Thymus (tissue), 11 donors: ENCODE measurements around the gene CACHD1. TPM values are rescaled to one million over a fixed set of nuclear protein-coding genes. Genes with fewer than 3 reads are reported as not detected.
"Not testable (repeated sequence)": the region's sequence is repeated elsewhere in the genome, so short reads cannot be mapped to it uniquely, and the experiment has no call there.

Source experiments
- DNase-seq, 9 donors: peaks; one replicate each; pipeline ENCODE4 v3.0.0-alpha.2; 2013; ENCODE audit warnings: low spot score in 9 of 9, low read depth in 6 of 9, missing footprints in 1 of 9
- H3K27ac ChIP-seq, 2 donors: one replicate each; pipeline ENCODE4 v1.5.1; 2013; ENCODE audit warnings: control low read depth in 1 of 2, low read depth in 1 of 2, low read length in 1 of 2, mild to moderate bottlenecking in 1 of 2, moderate library complexity in 1 of 2
- H3K27me3 ChIP-seq, 2 donors: one replicate each; pipeline ENCODE4 v1.5.1; 2013; ENCODE audit warnings: low read length in 1 of 2; ENCODE audit not compliant: control insufficient read depth in 2 of 2, insufficient read depth in 1 of 2
- H3K36me3 ChIP-seq, 2 donors: one replicate each; pipeline ENCODE4 v1.5.1; 2013; ENCODE audit warnings: low read length in 1 of 2, mild to moderate bottlenecking in 1 of 2, moderate library complexity in 1 of 2; ENCODE audit not compliant: control insufficient read depth in 2 of 2, insufficient read depth in 2 of 2
- H3K4me1 ChIP-seq, 2 donors: one replicate each; pipeline ENCODE4 v1.5.1; 2013; ENCODE audit warnings: low read length in 2 of 2; ENCODE audit not compliant: control insufficient read depth in 2 of 2, insufficient read depth in 2 of 2
- H3K4me3 ChIP-seq, 2 donors: one replicate each; pipeline ENCODE4 v1.5.1; 2013; ENCODE audit warnings: low read length in 2 of 2, control low read depth in 1 of 2, mild to moderate bottlenecking in 1 of 2
- H3K9me3 ChIP-seq, 2 donors: one replicate each; pipeline ENCODE4 v1.5.1; 2013; ENCODE audit warnings: low read length in 1 of 2, mild to moderate bottlenecking in 1 of 2; ENCODE audit not compliant: control insufficient read depth in 2 of 2, insufficient read depth in 1 of 2
- WGBS: extraction: QIAGEN DNeasy Blood & Tissue Kit; methylation state at CpG from one replicate; pipeline ENCODE4 v1.1.7; 2013; 5-methylcytosine and 5-hydroxymethylcytosine counted together
- polyA plus RNA-seq: library from polyadenylated mRNA; stranded (reverse); fragments of 200-250 nt; gene quantifications from one replicate; pipeline ENCODE4 v1.2.3, GENCODE V29; 2013
- total RNA-seq: library from RNA; stranded (reverse); fragments of 120-200 nt; gene quantifications from one replicate; pipeline ENCODE4 v1.2.4, GENCODE V29; 2013
- donor health status: healthy.

Gene CACHD1
- total and polyA plus RNA-seq, 2 donors, result 4.6 to 12.9 TPM

DNA sequence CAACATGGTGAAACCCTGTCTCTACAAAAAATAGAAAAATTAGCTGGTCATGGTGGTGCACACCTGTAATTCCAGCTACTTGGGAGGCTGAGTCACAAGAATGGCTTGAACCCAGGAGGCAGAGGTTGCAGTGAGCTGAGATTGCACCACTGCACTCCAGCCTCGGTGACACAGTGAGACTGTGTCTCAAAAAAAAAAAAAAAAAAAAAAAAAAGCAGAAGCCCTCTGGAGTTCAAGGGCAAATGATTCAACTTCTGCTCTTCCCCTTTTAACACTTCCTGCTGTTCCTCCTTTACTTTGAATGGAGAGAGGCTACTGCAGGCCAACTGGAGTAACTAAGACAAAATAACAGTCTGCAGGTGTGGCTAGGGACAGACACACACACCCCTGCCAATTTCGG is 42.3 kb downstream of the CACHD1 start:
- not testable (repeated sequence) for H3K4me1 ChIP-seq, H3K27me3 ChIP-seq, H3K4me3 ChIP-seq, DNase-seq, H3K36me3 ChIP-seq, H3K9me3 ChIP-seq, H3K27ac ChIP-seq
- 13% methylated on average over 2 of the region's 2 CpGs for WGBS

DNA sequence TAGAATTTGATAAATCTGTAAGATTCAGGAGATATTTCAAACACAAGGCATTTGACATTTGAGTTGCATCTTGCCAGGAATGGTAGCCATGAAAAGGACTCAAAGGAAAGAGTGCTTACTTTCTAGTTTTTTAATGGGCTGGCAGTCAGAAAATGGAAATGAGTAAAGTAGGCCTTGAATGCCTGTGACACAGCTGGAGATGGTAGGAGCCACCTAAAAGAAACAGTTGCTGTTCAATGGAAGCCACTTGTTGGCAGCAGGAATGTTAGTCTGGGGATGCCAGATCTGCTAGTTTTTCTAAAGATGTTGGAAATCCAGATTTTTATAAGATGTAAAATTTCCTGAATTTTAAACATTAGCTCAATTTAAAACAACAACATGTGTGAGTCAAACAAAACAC is 43.6 kb downstream of the CACHD1 start:
- no peaks in the 10 kb centered on the region for H3K36me3 ChIP-seq
- H3K4me1 ChIP-seq, result peaks cover 0 to 6% of the 10 kb centered on the region in 2 donors
- no peak overlapping the region for H3K4me3 ChIP-seq
- DNase-seq, result no peak
- no peaks in the 10 kb centered on the region for H3K9me3 ChIP-seq
- no peaks in the 10 kb centered on the region for H3K27me3 ChIP-seq
- H3K27ac ChIP-seq, result peak overlapping the region in 1 of 2 donors; percentile 1

DNA sequence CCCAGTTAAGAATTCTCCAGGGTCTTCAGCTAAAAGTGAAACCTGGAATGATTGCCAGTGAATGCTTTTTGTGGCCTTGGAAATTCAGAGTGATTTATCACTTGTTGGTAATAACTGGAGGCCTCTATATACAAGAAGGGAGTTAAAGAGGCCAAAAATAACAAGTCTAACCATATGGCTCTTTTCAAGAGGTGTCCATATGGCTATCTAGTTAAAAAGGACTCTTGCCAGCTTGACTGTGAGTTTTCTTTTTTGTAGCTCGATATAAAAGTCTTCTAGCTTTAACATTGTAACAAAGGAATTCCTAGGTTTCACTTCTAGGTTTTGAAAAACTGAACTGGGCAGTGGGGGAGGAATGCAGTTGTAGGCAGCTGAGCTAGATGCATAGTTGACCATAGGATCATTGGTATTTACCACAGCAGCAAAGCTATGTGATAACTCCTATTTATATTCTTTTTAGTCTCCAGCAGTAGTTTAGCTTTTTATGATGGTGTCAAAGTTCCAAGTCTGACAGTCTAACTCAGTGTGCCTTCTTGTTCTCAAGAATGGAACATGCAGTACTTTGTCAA is 44.4 kb downstream of the CACHD1 start:
- WGBS, result 58% methylated on average over 1 of the region's 1 CpG

DNA sequence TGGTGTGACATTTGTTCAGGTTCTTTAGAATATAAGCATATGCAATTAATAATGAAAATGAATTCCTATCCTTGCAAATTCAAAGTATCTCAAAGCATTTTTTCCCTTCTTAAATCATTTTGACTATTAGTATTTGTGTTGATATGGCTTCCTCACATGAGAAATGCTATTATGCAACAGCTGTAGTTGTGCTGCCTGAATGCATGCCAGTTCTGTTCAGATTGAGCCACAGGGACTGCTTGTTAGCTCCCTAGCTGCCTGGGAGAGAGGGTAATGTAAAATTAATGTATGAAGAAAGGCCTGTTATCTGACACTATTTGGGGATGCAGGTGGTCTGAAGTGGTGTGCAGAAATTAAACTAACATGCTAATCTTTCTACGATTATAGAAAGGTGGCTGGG is 45.5 kb downstream of the CACHD1 start:
- Histone ChIP-seq H3K9me3 (no peaks in the 10 kb centered on the region), H3K36me3 (no peaks in the 10 kb centered on the region), H3K27me3 (no peaks in the 10 kb centered on the region), H3K4me3 (no peak overlapping the region), H3K27ac (no peak overlapping the region), H3K4me1 (peaks cover 0 to 6% of the 10 kb centered on the region in 2 donors)
- no peak for DNase-seq
- WGBS, result 0% methylated on average over 1 of the region's 1 CpG

More for the DNA sequence above, 44.4 kb downstream of the CACHD1 start:
- no peak overlapping the region for H3K4me3 ChIP-seq
- H3K36me3 ChIP-seq, result no peaks in the 10 kb centered on the region
- no peaks in the 10 kb centered on the region for H3K27me3 ChIP-seq
- DNase-seq, result no peak
- H3K9me3 ChIP-seq, result no peaks in the 10 kb centered on the region
- peaks cover 0 to 6% of the 10 kb centered on the region in 2 donors for H3K4me1 ChIP-seq
- H3K27ac ChIP-seq, result peak overlapping the region in 1 of 2 donors; percentile 1

DNA sequence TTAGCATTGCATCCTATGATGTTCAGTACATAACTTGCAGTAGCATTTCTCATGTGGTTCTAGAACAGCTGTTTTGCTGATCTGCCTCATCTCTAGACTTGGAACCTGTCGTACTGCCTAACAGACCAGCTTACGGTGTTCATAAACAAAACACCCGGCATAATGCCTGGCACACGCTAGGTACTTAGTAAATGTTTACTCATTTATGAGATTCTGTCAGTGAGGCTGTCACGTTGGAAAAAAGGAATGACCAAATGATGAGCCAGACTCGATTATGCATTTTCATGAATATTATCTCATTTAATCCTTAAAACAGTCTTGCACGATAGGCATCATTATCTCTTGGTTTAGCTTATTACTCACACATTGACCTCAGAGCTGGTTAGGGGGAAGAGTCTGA is 46.4 kb downstream of the CACHD1 start:
- WGBS, result 95% methylated on average over 7 of the region's 7 CpGs
- no peaks in the 10 kb centered on the region for H3K36me3 ChIP-seq
- no peak overlapping the region for H3K4me3 ChIP-seq
- H3K27me3 ChIP-seq, result no peaks in the 10 kb centered on the region
- H3K9me3 ChIP-seq, result no peaks in the 10 kb centered on the region
- peaks cover 0 to 6% of the 10 kb centered on the region in 2 donors for H3K4me1 ChIP-seq
- DNase-seq, result no peak
- no peak overlapping the region for H3K27ac ChIP-seq

DNA sequence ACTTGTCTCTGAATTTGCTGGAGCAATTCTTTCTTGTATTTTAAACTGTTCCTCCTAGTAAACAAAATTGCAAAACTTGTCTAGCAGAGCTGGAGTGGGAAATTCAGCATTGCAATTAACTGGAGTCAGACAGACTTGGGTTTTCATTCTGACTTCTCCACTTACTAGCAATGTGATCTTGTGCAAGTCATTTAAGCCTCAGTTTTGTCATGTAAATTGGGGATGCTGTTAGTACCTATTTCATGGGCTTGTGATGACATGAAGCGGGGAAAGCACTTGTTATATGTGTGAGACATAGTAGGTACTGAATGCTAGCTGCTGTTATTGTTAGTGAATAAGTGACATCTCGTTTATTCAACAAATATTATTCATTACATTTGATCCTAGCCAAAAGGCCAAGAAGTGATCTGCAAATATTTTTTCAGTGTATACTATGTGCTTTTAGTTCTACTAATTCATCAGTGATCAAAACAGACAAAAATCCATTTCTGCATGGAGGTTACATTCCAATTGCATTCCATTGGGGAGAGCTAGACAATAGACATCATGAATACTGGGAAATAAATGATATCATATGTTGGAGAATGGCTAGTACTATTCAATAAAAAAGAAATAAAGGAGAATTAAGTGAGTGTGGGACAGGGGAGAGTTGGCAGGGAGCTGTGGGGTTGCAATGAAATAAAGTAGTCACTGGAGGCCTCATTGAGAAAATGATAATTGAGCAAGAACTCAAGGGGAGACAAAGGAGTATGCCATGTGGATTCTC is 47.1 kb downstream of the CACHD1 start:
- Histone ChIP-seq H3K9me3 (no peaks in the 10 kb centered on the region), H3K27me3 (no peaks in the 10 kb centered on the region), H3K36me3 (no peaks in the 10 kb centered on the region), H3K27ac (no peak overlapping the region), H3K4me1 (peaks cover 0 to 3% of the 10 kb centered on the region in 2 donors), H3K4me3 (no peak overlapping the region)
- DNase-seq, result no peak
- 98% methylated on average over 2 of the region's 2 CpGs for WGBS

DNA sequence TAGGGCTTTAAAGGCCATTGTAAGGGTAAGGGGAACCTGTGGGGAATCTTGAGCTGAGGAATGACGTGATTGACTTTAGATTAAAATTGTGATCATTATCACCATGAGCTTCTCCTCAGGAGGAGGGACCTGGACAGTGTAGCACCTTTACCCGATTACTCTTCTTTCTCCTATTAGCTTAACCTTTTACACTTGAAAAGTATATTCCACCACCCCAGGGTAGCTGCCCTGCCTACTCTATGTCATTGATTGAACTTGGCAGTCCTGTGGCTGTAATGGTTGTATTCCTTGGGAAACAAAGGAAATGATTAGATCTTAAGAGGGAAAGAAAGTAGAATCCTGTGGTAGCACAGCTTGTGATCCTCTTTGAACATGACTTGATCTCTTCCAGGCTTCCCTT is 47.7 kb downstream of the CACHD1 start:
- no peak overlapping the region for H3K27ac ChIP-seq
- 95% methylated on average over 2 of the region's 2 CpGs for WGBS
- no peaks in the 10 kb centered on the region for H3K9me3 ChIP-seq
- DNase-seq, result no peak
- H3K27me3 ChIP-seq, result no peaks in the 10 kb centered on the region
- H3K4me3 ChIP-seq, result no peak overlapping the region
- peaks cover 0 to 2% of the 10 kb centered on the region in 2 donors for H3K4me1 ChIP-seq
- no peaks in the 10 kb centered on the region for H3K36me3 ChIP-seq

DNA sequence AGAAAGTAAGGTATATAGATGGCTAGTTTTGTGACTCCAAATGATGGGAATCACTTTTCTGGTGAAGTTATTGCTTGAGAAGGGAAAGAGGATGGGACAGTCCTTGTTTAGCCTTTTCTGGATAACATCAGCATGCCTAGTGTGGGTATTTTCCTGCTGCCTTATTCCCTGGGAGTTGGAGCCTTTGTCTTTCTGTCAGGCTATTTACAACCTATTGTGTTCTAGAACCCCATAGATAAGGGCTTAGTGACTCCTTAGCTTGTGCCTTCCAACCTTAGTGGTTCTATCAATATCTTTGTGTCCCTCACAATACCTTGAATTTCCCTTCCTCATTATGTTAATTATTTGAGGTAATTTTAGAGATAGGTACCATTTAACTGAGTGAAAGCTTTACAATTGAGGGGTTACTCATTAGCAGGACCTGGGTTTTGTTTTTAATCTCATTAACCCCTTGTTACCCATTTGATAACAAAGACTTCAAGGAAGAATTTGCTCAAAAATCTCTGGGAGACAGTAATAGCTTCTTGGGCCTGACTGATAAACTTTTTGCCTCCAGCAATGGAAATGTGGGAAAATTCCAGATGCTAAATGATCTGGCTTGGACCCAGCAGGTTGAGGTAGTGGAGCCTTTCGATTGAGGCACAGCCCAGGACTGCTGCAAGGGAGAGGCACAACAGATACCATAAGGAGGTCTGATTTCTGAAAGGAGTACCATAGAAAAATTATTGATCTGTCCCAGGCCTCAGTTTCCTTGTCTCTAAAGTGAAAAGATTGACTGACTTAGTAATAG is 49.0 kb downstream of the CACHD1 start:
- WGBS, result 98% methylated on average over 1 of the region's 1 CpG
- H3K36me3 ChIP-seq, result no peaks in the 10 kb centered on the region
- no peak overlapping the region for H3K4me3 ChIP-seq
- no peak for DNase-seq
- no peaks in the 10 kb centered on the region for H3K27me3 ChIP-seq
- no peaks in the 10 kb centered on the region for H3K9me3 ChIP-seq
- H3K4me1 ChIP-seq, result no peaks in the 10 kb centered on the region
- no peak overlapping the region for H3K27ac ChIP-seq

DNA sequence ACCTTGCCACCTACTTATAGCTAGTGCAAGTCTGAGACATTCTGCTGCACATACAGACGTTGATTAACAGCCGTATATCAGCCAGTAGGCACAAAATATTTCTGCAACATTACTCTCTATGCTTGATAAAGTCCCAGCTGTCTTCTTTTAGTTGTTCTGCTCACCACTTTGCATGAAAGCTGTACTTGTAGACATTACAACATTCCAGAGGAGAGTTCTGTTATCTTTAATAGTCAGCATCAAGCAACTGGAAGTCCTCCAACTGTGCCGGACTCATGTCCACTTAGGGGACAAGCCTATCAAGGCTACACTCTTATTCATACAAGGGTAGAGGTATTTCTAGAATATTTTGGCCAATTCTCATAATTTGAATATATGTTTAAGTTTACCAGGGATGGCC is 50.0 kb downstream of the CACHD1 start:
- Histone ChIP-seq H3K27me3 (no peaks in the 10 kb centered on the region), H3K27ac (no peak overlapping the region), H3K4me1 (no peaks in the 10 kb centered on the region), H3K4me3 (no peak overlapping the region), H3K9me3 (no peaks in the 10 kb centered on the region), H3K36me3 (no peaks in the 10 kb centered on the region)
- DNase-seq, result no peak
- 93% methylated on average over 3 of the region's 3 CpGs for whole genome bisulfite sequencing
